ENCODE measurements around the gene SLC25A42.
"Not testable (repeated sequence)": the region's sequence is repeated elsewhere in the genome, so short reads cannot be mapped to it uniquely, and the experiment has no call there.

SLC25A42 gene

GRCh38 chr19:19102566-19102965, 38.8 kb downstream of the SLC25A42 start:
- in situ Hi-C loops (cut with MboI; ENCODE audit: low sequenced_read_pairs): not testable (repeated sequence)

GRCh38 chr19:19103167-19103566, 39.4 kb downstream of the SLC25A42 start:
- in situ Hi-C loops (cut with MboI; ENCODE audit: low sequenced_read_pairs): no loop called here

GRCh38 chr19:19105365-19106055, 41.7 kb downstream of the SLC25A42 start:
- in situ Hi-C loops (cut with MboI; ENCODE audit: low sequenced_read_pairs): no loop called here

GRCh38 chr19:19106056-19106551, 42.3 kb downstream of the SLC25A42 start:
- in situ Hi-C loops (cut with MboI; ENCODE audit: low sequenced_read_pairs): no loop called here

GRCh38 chr19:19106938-19107337, 43.1 kb downstream of the SLC25A42 start:
- in situ Hi-C loops (cut with MboI; ENCODE audit: low sequenced_read_pairs): not testable (repeated sequence)

- in situ Hi-C loops (cut with MboI; ENCODE audit: low sequenced_read_pairs): no loop called here
Measured at GRCh38 chr19:19107654-19108053, 43.9 kb downstream of the SLC25A42 start.

GRCh38 chr19:19109601-19110000, 45.8 kb downstream of the SLC25A42 start:
- in situ Hi-C loops (cut with MboI; ENCODE audit: low sequenced_read_pairs): no loop called here

- in situ Hi-C loops (cut with MboI; ENCODE audit: low sequenced_read_pairs): no loop called here
Measured at GRCh38 chr19:19110410-19111135, 46.8 kb downstream of the SLC25A42 start.

- in situ Hi-C loops (cut with MboI; ENCODE audit: low sequenced_read_pairs): no loop called here
Measured at GRCh38 chr19:19111136-19111835, 47.5 kb downstream of the SLC25A42 start.

GRCh38 chr19:19111967-19112580, 48.3 kb downstream of the SLC25A42 start:
- in situ Hi-C loops (cut with MboI; ENCODE audit: low sequenced_read_pairs): no loop called here

GRCh38 chr19:19113040-19113626, 49.3 kb downstream of the SLC25A42 start:
- in situ Hi-C loops (cut with MboI; ENCODE audit: low sequenced_read_pairs): no loop called here

GRCh38 chr19:19115954-19116353, 52.2 kb downstream of the SLC25A42 start:
- in situ Hi-C loops (cut with MboI; ENCODE audit: low sequenced_read_pairs): no loop called here

GRCh38 chr19:19119325-19120237, 55.8 kb downstream of the SLC25A42 start:
- in situ Hi-C loops (cut with MboI; ENCODE audit: low sequenced_read_pairs): no loop called here

GRCh38 chr19:19120308-19121231, 56.8 kb downstream of the SLC25A42 start:
- in situ Hi-C loops (cut with MboI; ENCODE audit: low sequenced_read_pairs): no loop called here

- in situ Hi-C loops (cut with MboI; ENCODE audit: low sequenced_read_pairs): no loop called here
Measured at GRCh38 chr19:19121371-19121770, 57.6 kb downstream of the SLC25A42 start.

GRCh38 chr19:19122902-19123301, 59.1 kb downstream of the SLC25A42 start:
- in situ Hi-C loops (cut with MboI; ENCODE audit: low sequenced_read_pairs): no loop called here

GRCh38 chr19:19123386-19123785, 59.6 kb downstream of the SLC25A42 start:
- in situ Hi-C loops (cut with MboI; ENCODE audit: low sequenced_read_pairs): no loop called here

- in situ Hi-C loops (cut with MboI; ENCODE audit: low sequenced_read_pairs): no loop called here
Measured at GRCh38 chr19:19126102-19126501, 62.3 kb downstream of the SLC25A42 start.

GRCh38 chr19:19131989-19132388, 68.2 kb downstream of the SLC25A42 start:
- in situ Hi-C loops (cut with MboI; ENCODE audit: low sequenced_read_pairs): no loop called here

All from HL-60/S4 (cell line).